CD14-positive monocyte (primary cell): ENCODE measurements around the gene SHROOM2. TPM values are rescaled to one million over a fixed set of nuclear protein-coding genes. Genes with fewer than 3 reads are reported as not detected.

Experiments used
- DNase-seq, 3 donors: peaks; one replicate each; pipeline ENCODE4 v3.0.0-alpha.2; 2011 to 2022
- H2AFZ ChIP-seq: 2 replicates; pipeline ENCODE4 v1.6.0; 2012; ENCODE audit warnings: mild to moderate bottlenecking, low read depth, low read length, inconsistent platforms; ENCODE audit not compliant: insufficient read depth, poor library complexity, severe bottlenecking
- H3K27ac ChIP-seq, 2 donors: 1 replicate in 1 of 2; 2 replicates in 1 of 2; pipeline ENCODE4 v1.5.1; 2012 to 2013; ENCODE audit warnings: low read length in 2 of 2, control low read depth in 1 of 2, inconsistent platforms in 1 of 2, low read depth in 1 of 2, mild to moderate bottlenecking in 1 of 2
- H3K27me3 ChIP-seq, 2 donors: one replicate each; pipeline versions ENCODE4 v1.6.0 to v1.6.1; 2011 to 2013; ENCODE audit warnings: low read length in 2 of 2; ENCODE audit not compliant: control insufficient read depth in 2 of 2, insufficient read depth in 2 of 2
- H3K36me3 ChIP-seq, 2 donors: replicated peaks in 1 of 2; 1 replicate in 1 of 2; 2 replicates in 1 of 2; pipeline versions ENCODE4 v1.5.1 to v1.6.1; 2012 to 2013; ENCODE audit warnings: low read length in 2 of 2, control low read depth in 1 of 2, inconsistent platforms in 1 of 2, mild to moderate bottlenecking in 1 of 2; ENCODE audit not compliant: insufficient read depth in 2 of 2, control insufficient read depth in 1 of 2
- H3K4me1 ChIP-seq, 2 donors: 1 replicate in 1 of 2; 2 replicates in 1 of 2; pipeline versions ENCODE4 v1.5.1 to v1.6.1; 2012 to 2013; ENCODE audit warnings: low read length in 2 of 2, control low read depth in 1 of 2, inconsistent platforms in 1 of 2, mild to moderate bottlenecking in 1 of 2, moderate library complexity in 1 of 2; ENCODE audit not compliant: insufficient read depth in 2 of 2, control insufficient read depth in 1 of 2
- H3K4me2 ChIP-seq: replicated peaks from 2 replicates; pipeline ENCODE3; 2012; ENCODE audit warnings: low read length, moderate library complexity, mild to moderate bottlenecking; ENCODE audit not compliant: poor library complexity, severe bottlenecking; ENCODE audit errors: extremely low read depth
- H3K4me3 ChIP-seq, 3 experiments: fragments of 200-600 bp in 1 of 3; sonication (generic) in 1 of 3; replicated peaks in 1 of 3; 1 replicate in 2 of 3; 2 replicates in 1 of 3; pipeline ENCODE4 v1.5.1; 2011 to 2013; ENCODE audit warnings: low read length in 3 of 3, mild to moderate bottlenecking in 3 of 3, control low read depth in 2 of 3, low read depth in 2 of 3, inconsistent platforms in 1 of 3, moderate library complexity in 1 of 3
- H3K79me2 ChIP-seq: 2 replicates; pipeline ENCODE4 v1.6.0; 2012; ENCODE audit warnings: mild to moderate bottlenecking, control low read depth, inconsistent platforms, low read length, moderate library complexity; ENCODE audit not compliant: insufficient read depth
- H3K9ac ChIP-seq: 2 replicates; pipeline ENCODE4 v1.6.0; 2017; ENCODE audit warnings: low read length, mild to moderate bottlenecking; ENCODE audit not compliant: insufficient read depth, poor library complexity, severe bottlenecking
- H3K9me3 ChIP-seq, 2 donors: replicated peaks in 1 of 2; 1 replicate in 1 of 2; 2 replicates in 1 of 2; pipeline versions ENCODE4 v1.5.1 to v1.6.1; 2012 to 2013; ENCODE audit warnings: low read length in 2 of 2, control low read depth in 1 of 2; ENCODE audit not compliant: control insufficient read depth in 1 of 2, insufficient read depth in 1 of 2
- H4K20me1 ChIP-seq: 2 replicates; pipeline ENCODE4 v1.6.0; 2012; ENCODE audit warnings: mild to moderate bottlenecking, low read length, control low read depth, moderate library complexity; ENCODE audit not compliant: insufficient read depth
- H3K27ac Mint-ChIP-seq, 7 donors: one replicate each; pipeline ENCODE4 v1.8.0; 2020; ENCODE audit warnings: mild to moderate bottlenecking in 7 of 7, mixed read lengths in 7 of 7, moderate library complexity in 6 of 7, inconsistent platforms in 2 of 7
- H3K27me3 Mint-ChIP-seq, 3 donors: one replicate each; pipeline ENCODE4 v1.8.0; 2021 to 2022; ENCODE audit warnings: low read depth in 3 of 3, mild to moderate bottlenecking in 3 of 3, mixed read lengths in 3 of 3, moderate library complexity in 3 of 3, inconsistent platforms in 1 of 3
- H3K36me3 Mint-ChIP-seq, 2 donors: one replicate each; pipeline ENCODE4 v1.8.0; 2020; ENCODE audit warnings: mixed read lengths in 2 of 2, inconsistent platforms in 1 of 2, mild to moderate bottlenecking in 1 of 2
- H3K4me1 Mint-ChIP-seq: one replicate; pipeline ENCODE4 v1.8.0; 2020; ENCODE audit warnings: mild to moderate bottlenecking, mixed read lengths
- H3K4me3 Mint-ChIP-seq, 2 donors: one replicate each; pipeline ENCODE4 v1.8.0; 2020; ENCODE audit warnings: mild to moderate bottlenecking in 2 of 2, mixed read lengths in 2 of 2, moderate library complexity in 1 of 2
- H3K9me3 Mint-ChIP-seq, 7 donors: one replicate each; pipeline ENCODE4 v1.8.0; 2020 to 2022; ENCODE audit warnings: mixed read lengths in 7 of 7, mild to moderate bottlenecking in 6 of 7, moderate library complexity in 6 of 7, inconsistent platforms in 2 of 7
- CTCF ChIP-seq: fragments of 200-600 bp; IDR thresholded peaks from one replicate; pipeline ENCODE4 v1.8.0; 2022; ENCODE audit warnings: antibody characterized with exemption, mild to moderate bottlenecking
- WGBS: methylation state at CpG from one replicate; pipeline ENCODE4 v1.1.5; 2013; ENCODE audit warnings: missing lambda C conversion rate; ENCODE audit not compliant: insufficient coverage; 5-methylcytosine and 5-hydroxymethylcytosine counted together
- intact Hi-C, 2 donors: fragments of 100-400 bp; cut with micrococcal nuclease; formaldehyde crosslinking; loops; one replicate each; pipeline versions ENCODE4 v1.15.0 to v1.15.1; 2023
- polyA plus RNA-seq, 3 donors: library from polyadenylated mRNA; depleted of rRNA in 1 of 3; unstranded in 2 of 3; stranded (reverse) in 1 of 3; fragments of 300-500 nt in 2 of 3; fragments of >200 nt in 1 of 3; fragmentation: Illumina TruSeq in 2 of 3; gene quantifications; 1 replicate in 2 of 3; 2 replicates in 1 of 3; pipeline ENCODE4 v1.2.3, GENCODE V29; 2012 to 2021

SHROOM2 gene
- polyA plus RNA-seq, 3 donors: not detected

- no peaks in the 10 kb centered on the region for H3K79me2 ChIP-seq
- no peaks in the 10 kb centered on the region for H3K27me3 ChIP-seq
- H3K27ac ChIP-seq: no peak overlapping the region
- no peak overlapping the region for H3K4me3 Mint-ChIP-seq
- no peaks in the 10 kb centered on the region for H3K36me3 Mint-ChIP-seq
- no peaks in the 10 kb centered on the region for H3K36me3 ChIP-seq
- peaks cover 0 to under 1% of the 10 kb centered on the region in 2 donors for H3K9me3 ChIP-seq
- TF ChIP-seq CTCF: no peak
- peaks cover under 1% of the 10 kb centered on the region for H3K4me1 Mint-ChIP-seq
- no peak overlapping the region for H3K4me2 ChIP-seq
- no peak overlapping the region for H2AFZ ChIP-seq
- H3K27ac Mint-ChIP-seq: no peak overlapping the region
- H3K9ac ChIP-seq: no peak overlapping the region
- peaks cover 0 to 16% (median 5%) of the 10 kb centered on the region in 7 donors for H3K9me3 Mint-ChIP-seq
- DNase-seq: peak in 1 of 3 donors; percentile 4
- no peak overlapping the region for H3K4me3 ChIP-seq
- no peaks in the 10 kb centered on the region for H4K20me1 ChIP-seq
- peaks cover 6 to 15% (median 9%) of the 10 kb centered on the region in 3 donors for H3K27me3 Mint-ChIP-seq
- H3K4me1 ChIP-seq: no peaks in the 10 kb centered on the region
- WGBS: 40% methylated on average over 6 of the region's 10 CpGs
- intact Hi-C loops: no loop called here
Observed at GRCh38 chrX:9947131-9947794, 161.0 kb downstream of the SHROOM2 start.

GRCh38 chrX:9948406-9948805 lies 162.2 kb downstream of the SHROOM2 start:
- TF ChIP-seq CTCF: no peak
- Histone ChIP-seq H3K9ac (no peak overlapping the region), H3K79me2 (no peaks in the 10 kb centered on the region), H4K20me1 (no peaks in the 10 kb centered on the region), H3K9me3 (peaks cover 10 to 12% of the 10 kb centered on the region in 2 donors), H3K27me3 (no peaks in the 10 kb centered on the region), H3K4me2 (no peak overlapping the region), H3K4me1 (no peaks in the 10 kb centered on the region), H2AFZ (no peak overlapping the region), H3K27ac (no peak overlapping the region), H3K36me3 (no peaks in the 10 kb centered on the region), H3K4me3 (no peak overlapping the region)
- Mint-ChIP-seq H3K27me3 (peaks cover 6 to 11% (median 8%) of the 10 kb centered on the region in 3 donors), H3K36me3 (no peaks in the 10 kb centered on the region), H3K9me3 (peaks cover 3 to 26% (median 17%) of the 10 kb centered on the region in 7 donors), H3K27ac (no peak overlapping the region), H3K4me3 (no peak overlapping the region), H3K4me1 (no peaks in the 10 kb centered on the region)
- intact Hi-C loops: no loop called here
- DNase-seq: no peak
- WGBS: 100% methylated on average over 1 of the region's 9 CpGs
